CD4-positive, alpha-beta T cell treated with Interleukin-21 for 1 hour (primary cell): ENCODE results near the gene POU2AF1.
"Not testable (repeated sequence)": the region's sequence is repeated elsewhere in the genome, so short reads cannot be mapped to it uniquely, and the experiment has no call there.

Experiments
- DNase-seq: peaks from one replicate; pipeline ENCODE4 v3.0.0-alpha.2; 2020

The POU2AF1 gene

GRCh38 chr11:111339758-111340388 is 39.2 kb downstream of the POU2AF1 start:
- no peak for DNase-seq

GRCh38 chr11:111336582-111337256 is 42.4 kb downstream of the POU2AF1 start:
- DNase-seq = no peak

DNA sequence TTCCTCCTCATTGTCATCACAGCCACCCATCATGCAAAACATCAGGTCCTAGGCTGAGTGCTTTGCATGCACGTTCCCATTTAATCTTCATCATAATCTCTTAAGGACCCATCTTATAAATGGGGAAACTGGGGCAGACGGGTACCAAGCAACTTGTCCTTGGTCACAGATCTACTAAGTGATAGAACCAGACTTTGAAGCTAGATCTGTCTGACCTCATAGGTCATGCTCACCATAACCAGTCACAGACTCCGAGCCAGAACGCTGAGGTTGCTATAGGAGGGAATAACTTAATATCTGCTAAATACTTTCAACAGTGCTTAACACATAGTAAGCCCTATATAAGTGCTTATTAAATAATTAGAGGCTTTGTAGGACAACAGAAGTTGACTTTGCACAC is 43.0 kb downstream of the POU2AF1 start:
- no peak for DNase-seq

- no peak for DNase-seq
These were observed 43.5 kb downstream of the POU2AF1 start for GRCh38 chr11:111335549-111335948.

- DNase-seq = no peak
These were observed 44.3 kb downstream of the POU2AF1 start for GRCh38 chr11:111334532-111335502.

GRCh38 chr11:111331711-111332479 is 47.2 kb downstream of the POU2AF1 start:
- DNase-seq = no peak

DNA sequence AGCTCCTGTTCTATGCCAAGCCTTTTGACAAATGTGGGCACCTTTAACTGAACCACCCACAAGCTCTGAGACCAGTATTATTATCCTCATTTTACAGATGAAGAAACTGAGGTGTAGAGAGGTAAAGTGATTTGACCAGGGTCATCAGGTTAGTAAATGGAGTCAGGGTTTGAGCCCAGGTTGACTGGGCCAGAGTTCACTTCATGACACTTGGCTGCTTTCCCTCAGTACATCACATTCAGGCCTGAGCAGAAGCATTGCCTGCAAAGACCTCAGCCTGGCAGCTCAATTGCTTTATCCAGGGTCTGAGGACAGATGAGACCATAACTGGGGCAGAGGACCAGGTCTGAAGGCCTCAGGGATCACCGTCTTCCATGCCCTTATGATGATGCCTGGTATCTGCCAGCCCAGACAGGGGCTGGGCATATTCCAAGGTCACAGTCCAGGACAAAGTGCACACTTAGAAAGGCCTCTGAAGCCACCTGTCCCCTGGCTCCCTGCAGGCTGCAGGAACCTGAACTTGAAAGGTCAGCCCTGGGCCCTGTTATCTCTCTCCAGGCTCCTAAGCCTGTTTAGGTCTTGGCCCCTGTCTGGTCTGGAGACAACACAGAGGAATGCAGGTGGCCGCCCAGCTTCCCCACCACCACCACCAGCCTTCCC is 48.7 kb downstream of the POU2AF1 start:
- no peak for DNase-seq

DNA sequence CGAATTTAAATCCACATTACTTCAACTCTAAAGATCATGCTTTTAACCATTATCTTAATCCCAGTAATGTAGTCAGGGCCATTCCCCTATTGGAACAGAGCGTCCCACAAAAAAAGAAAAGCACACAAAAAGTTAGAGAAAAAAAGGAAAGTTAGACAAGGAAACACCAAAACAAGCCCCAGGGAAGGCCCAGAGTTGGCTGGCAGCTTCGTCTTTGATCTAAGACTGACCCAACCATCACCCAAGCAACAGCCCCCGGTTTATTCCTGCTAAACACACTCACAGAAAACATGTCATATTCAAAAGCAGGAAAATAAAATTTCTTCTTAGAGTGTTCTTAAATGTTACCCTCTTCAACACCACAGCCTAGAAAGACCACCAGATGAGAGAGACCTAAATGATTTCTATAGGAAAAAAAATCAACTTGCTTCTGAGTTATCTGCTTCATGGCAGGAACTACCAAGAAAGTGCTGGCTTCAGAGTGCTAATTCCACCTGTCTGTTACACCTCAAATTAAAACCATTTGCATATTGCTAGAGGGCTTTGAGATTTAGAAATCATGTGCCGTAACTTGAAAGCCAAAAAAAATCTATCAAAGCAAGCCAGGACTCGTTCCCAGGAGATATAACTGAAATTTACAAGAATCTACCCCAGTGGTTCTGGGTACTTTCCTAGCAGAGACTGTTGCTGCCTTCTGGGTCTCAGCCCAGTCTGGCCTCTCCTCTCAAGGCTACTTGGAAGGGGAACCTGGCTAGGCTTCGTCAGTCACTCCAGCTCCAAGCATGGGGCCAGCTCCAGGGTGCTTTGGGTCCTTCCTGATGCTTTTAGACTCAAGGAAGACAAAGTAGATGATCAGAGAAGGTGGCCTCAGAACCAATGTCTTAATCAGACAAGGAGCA is 49.5 kb downstream of the POU2AF1 start:
- DNase-seq = no peak

DNA sequence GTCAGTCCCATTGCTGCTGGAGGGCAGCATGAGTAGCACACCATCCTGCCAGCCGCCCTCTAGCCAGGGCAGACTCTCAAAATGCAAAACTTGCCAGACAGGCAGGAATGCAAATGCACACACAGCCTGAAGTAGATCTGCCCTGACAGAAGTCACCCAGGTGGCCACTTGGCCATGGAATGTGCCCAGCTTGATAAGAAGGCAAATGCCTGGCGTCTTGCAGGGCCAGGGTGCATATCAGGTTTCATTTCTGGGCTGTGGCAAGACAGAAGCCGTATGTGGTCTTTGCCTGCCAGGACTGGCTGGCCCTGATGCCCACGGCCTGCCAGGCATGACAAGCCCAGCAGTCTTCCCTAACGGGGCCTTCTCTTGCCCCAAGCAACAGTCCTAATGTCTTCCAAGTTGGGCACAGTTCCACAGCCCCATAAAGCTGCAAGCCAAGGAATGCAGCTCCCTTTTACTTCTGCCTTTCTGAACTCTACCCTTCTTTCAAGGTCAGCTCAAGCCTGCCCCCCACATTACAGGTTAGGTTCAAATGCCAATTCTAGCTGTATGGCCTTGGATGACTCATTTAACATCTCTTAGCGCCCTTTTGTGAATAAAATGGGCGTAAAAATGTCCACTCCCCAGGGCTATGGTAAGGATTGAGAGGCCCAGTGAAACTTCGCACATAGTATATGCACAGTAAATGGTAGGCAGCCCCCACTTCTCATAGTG is 51.0 kb downstream of the POU2AF1 start:
- DNase-seq = no peak

DNA sequence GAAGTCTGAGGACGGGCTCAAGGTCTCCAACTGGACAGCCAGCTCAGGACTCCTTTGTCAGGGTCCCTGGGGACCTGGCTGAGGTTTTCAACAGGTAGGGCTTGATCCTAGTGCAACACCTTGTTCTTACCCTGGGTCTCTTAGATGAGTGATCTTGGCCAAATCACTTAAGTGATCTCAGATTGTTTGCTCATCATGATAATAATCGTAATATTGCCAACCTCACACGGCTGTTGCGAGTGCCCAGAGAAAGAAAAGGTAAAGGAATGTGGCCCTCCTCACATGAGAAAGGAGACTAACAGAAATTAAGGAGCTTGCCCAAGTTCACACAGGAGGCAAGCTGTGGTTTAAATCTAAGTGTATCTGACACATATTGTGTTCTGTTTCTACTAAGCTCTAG is 52.3 kb downstream of the POU2AF1 start:
- no peak for DNase-seq

DNA sequence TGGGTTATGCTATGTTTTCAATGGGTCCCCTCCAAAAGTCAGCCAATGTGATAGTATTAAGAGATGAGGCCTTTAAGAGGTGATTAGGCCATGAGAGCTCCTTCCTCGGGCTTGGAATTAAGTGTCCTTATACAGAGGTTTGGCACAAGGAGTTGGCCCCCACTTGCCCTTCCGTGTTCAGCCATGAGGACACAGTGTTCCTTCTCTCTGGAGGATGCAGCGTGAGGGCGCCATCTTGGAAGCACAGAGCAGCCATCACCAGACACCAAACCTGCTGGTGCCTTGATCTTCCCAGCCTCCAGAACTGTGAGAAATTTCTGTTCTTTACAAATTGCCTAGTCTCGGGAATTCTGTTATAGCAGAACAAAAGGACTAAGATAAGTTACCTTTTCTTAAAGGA is 53.8 kb downstream of the POU2AF1 start:
- no peak for DNase-seq

- DNase-seq = no peak
These were observed 54.8 kb downstream of the POU2AF1 start for GRCh38 chr11:111324277-111324720.

GRCh38 chr11:111322534-111322933 is 56.5 kb downstream of the POU2AF1 start:
- DNase-seq = no peak

DNA sequence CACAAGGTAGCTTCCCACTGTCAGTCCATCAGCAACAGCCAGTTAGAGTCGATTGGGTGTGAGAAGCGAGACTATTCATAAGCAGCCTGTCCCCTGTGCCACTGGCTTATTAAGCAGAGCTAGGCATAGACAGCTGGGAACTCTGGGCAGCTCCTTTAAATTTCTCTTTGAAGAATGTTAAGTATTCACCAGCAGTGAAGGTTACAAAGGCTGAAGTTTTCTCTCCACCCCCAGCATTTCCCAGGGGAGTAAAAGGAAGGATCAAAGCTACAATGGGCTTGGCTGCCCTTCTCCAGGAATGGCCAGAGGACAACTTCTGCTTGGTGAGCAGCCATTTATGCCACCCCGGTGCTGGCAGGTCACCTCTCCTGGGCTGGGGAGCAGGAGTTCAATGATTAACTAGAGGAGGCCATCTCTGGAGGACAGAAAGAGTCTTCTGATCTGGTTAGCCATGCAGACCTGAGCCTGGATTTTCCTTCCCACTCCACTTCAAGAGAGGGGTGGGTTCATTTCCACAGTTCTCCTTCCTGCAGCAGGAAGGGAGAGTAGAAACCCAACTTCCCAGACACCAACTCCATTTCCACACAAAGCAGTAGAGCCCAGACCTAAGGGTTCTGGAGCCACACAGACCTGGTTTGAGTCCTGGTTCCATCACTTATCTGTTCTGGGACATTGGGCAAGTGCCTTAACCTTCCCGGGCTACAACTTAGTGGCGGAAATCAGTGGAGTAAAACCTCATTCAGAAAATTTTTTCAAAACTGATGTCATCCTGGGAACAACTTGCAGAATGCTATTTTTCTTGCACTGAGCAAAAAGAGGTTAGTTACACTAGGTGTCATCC is 58.1 kb downstream of the POU2AF1 start:
- DNase-seq = no peak

DNA sequence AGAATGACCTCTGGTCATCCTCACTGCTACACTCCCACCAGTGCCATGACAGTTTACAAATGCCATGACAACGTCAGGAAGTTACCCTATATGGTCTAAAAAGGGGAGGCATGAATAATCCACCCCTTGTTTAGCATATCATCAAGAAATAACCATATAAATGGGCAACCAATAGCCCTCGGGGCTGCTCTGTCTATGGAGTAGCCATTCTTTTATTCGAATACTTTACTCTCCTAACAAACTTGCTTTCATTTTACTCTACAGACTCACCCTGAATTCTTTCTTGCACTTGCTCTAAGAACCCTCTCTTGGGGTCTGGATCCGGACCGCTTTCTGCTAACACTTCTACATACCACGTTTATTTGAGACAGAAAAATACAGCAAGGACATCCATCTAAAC is 58.9 kb downstream of the POU2AF1 start:
- not testable (repeated sequence) for DNase-seq

GRCh38 chr11:111319296-111319695 is 59.8 kb downstream of the POU2AF1 start:
- no peak for DNase-seq

DNA sequence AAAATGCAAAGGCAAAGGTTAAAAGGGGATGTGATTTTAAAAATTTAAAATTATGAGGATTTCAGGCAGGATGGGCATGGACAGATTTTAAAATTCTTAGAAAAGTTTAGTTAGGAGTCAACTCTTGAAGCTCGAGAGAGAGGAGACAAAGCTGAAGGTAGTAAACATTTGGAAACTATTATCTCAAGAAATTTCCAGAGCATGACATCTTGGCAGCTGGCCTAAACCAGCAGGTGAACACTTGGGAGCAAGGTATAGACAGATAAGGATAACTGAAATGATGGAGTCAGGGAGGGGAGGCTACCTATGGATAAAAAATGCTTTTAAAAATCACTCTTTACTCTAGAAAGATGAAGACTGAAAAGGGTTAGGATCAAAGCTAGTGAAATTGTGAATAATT is 67.0 kb downstream of the POU2AF1 start:
- no peak for DNase-seq

GRCh38 chr11:111310723-111311122 is 68.4 kb downstream of the POU2AF1 start:
- no peak for DNase-seq

GRCh38 chr11:111310088-111310487 is 69.0 kb downstream of the POU2AF1 start:
- no peak for DNase-seq
